GM19468 (cell line): ENCODE results near the gene PRR15.

Source experiments
- ATAC-seq: cut with Tn5 transposase; IDR thresholded peaks from one replicate; pipeline ENCODE4 v1.9.1; 2021; ENCODE audit warnings: mild to moderate bottlenecking, moderate library complexity, moderate number of reproducible peaks; ENCODE audit not compliant: unreplicated experiment; ENCODE audit errors: extremely low read depth

The PRR15 gene

DNA sequence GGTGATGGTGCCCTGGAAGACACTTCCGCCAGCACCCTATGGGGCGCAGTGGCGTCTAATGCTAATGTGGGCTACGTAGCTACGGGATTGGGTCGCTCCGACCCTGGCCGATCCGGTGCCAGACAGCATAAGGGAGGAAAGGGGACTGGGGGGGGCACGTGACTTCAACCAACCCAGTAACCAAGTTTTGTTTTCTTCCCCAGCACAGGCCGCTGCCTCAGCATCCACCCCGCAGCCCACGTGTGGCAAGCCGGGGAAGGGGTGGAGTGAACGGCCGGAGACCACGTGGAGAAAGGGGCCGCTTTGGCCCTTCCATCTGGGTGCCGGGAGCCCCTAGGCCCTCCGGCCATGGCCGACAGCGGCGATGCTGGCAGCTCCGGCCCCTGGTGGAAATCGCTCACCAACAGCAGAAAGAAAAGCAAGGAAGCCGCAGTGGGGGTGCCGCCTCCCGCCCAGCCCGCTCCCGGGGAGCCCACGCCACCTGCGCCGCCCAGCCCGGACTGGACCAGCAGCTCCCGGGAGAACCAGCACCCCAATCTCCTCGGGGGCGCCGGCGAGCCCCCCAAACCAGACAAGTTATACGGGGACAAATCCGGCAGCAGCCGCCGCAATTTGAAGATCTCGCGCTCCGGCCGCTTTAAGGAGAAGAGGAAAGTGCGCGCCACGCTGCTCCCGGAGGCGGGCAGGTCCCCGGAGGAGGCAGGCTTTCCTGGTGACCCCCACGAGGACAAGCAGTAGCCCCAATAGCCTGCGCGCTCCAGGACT is 2.5 kb downstream of the PRR15 start:
- ATAC-seq, result no peak

DNA sequence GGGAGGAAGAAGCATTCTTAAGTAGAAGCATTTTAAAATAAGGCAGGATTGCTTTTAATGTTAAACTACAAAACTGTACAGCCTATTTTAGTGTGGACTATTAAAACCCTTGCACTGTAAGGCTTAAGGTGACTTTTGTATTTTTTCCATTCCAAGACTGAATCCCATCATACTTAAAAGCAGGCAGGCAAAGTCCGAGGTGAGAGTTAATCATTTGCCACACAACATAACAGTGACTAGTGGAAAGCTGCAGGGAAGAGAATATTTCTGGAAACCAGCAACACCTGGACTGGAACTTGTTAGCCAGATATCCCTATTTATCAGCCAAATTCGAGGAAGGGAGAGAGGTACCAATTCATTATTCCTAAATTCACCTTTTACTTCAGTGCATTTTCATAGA is 3.5 kb downstream of the PRR15 start:
- no peak for ATAC-seq

DNA sequence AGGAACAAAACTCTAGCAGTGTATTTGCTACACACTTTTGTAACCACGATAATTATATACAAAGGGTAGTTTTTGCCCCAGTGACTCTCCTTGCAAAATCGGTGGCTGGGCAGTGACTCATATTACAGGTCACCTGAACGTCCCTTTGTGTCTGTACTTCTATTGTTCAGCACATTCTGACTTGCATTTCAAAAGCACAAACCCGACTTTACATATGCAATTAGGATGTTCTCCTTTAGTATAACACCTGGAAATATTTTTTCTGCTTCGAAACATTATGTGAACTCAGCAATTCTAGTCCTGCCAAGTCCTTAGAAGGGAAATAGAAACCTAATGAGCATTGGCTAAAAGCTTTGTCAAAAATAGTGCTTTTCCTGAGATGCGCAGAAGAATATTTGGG is 6.0 kb downstream of the PRR15 start:
- no peak for ATAC-seq

DNA sequence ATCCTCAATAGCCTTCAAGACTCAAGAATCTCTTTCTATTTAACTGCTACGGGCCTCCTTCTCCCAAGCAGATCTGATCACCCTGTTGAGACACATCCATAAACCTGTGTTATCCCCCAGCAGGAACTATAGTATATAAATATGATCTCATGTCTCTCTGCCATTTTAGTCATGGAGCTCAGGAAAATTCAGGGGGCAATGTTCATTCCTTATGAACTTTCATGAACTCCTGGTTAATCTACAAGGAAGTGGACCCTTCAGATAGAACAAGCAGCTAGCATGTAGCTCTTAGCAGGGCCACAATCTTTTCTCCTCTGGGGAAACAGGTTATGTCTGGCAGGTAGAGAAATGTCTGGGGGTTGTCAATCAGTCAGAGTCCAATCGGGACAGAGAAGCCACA is 8.9 kb downstream of the PRR15 start:
- ATAC-seq, result no peak

DNA sequence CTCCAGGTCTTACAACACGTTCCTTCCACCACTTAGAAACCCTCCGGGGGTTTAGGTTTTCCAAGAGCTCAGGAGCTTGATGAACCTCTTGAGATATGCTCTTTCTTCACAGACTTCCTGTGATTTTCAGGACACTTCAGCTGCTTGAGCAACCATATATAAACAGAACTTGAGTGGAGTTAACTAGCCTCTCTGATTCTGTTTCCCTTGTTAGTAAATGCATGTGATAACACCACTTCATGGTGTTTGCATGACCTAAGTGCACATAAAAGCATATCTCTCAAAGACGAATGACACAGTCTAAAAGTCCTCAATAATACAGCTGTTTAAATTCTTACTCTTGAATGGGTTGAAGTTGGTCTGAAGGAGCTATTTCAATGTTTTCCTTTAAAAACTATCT is 9.9 kb downstream of the PRR15 start:
- ATAC-seq, result no peak

DNA sequence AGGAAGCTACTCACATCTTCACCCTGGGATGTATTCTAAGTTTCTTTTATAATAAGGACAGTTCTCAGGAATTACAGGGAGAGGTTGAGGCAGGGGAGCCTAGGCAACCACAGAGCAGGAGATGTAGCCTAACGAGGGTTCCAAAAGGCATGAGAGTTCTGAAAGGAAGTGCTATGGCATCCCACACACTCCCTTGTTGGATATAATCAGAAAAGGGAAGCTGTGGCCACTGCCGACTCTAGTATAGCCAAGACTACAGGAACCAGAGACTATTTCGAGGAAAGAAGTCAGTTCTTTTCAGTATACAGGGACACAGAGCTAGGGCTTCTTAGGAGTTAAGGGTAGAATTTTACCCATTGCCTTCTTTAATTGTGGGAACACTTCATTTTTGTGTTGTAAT is 11.0 kb downstream of the PRR15 start:
- ATAC-seq, result no peak

DNA sequence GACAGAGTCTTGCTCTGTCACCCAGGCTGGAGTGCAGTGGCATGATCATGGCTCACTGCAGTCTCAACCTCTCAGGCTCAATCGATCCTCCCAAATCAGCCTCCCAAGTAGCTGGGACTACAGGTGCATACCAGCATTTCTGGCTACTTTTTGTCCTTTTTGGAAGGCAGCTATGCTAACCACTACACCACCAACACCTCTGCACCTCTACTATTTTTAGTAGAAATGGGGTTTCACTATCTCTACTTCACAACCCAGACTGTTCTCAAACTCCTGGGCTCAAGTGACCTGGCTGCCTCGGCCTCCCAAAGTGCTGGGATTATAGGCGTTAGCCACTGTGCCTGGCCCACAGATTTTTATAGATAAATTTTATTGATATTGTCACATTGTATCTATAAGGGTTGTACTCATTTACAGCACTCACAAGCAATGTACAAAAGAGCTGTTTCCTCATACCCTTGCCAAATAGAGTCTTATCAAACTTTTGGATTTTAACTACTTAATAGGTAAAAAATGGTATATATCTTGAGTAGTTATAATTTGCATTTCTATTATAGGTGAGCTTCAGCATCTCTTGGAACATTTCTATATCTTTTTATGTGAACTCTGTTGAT is 23.7 kb downstream of the PRR15 start:
- ATAC-seq, result no peak

DNA sequence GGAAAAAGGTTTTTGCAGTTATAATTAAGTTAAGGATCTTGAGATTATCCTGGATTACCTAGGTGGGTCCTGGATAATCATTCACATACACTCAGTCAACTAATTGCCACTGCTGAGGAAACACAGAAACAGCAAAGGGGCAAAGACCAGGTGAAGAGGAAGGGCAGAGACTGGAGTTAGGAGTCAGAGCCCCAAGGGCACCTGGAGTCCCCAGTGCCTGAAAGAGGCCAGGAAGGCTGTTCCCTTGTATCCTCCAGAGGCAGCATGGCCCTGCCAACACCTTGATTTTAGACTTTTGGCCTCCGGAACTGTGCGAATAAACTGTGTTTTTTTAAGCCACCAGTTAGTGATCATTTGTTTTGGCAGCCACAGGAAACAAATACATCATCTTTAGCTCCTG is 24.6 kb downstream of the PRR15 start:
- no peak for ATAC-seq

DNA sequence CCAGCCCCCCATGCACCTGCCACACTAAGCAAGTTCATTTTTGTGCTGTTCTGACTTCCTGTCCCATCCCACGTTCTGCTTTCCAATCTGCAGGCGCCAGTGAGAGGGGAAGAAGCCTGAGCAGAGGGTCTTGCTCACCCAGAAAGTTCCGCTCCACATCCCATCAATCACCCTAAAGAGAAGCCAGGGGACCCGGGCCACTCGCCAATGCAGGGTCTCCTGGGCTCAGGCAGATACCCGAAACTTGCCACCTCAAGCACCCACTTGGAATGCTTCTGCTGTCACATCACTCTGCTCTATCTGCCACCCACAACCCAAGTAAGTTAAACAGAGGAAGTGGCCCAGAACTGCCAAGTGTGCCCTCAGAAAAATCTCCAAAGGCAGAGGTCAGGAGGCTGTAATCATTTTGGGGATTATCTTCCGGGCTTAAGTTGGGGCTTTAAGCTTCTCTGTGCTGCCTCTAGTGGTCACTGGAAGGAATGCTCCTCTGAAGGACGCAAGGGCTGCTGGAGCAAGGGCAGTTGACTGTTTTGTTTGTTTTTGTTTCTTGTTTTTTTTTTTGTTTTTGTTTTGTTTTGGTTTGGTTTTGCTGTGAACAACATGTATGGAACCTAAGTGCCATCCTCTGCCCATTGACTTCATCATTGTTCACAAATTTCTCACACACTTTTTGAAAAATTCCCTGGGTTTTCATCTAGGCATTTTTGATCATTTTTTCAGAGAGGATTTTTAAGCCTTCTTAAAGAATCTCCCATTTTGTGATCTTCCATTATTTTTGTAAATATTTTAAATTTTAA is 25.5 kb downstream of the PRR15 start:
- ATAC-seq, result peak; percentile 55

DNA sequence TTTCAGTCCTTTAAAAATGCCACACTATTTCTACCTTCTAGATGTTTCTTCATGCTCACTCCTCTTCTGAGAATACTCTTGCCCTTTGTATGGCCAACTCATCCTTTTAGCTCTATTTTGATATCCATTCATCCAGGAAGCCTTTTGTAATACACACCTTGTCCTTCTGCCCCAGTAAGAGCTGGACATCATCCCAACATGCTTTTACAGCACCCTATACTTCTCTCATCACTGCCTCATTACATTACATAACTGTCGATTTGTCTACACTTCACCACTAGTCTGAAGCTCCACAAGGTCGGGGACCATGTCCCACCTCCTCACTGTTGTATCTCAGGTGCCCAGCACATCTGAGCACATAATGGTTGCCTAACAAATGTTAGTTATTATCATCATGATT is 29.2 kb downstream of the PRR15 start:
- no peak for ATAC-seq

DNA sequence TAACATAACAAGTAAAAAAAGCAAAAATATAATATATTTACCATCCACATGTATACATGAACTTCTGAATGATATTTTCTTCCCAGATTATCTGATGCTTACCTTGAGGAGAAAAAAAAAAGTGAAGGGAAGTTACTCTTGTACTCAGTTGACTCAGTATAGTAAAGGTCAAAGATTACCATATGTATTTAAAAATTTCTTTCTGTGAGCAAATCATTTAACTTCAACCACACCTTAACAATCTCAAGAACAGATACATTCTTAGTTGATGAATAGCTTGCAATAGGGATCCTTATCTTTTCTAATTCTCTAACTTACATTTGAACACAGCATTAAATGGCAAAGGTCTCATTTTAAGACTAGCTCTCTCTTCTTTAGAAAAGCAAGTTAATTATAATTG is 29.8 kb downstream of the PRR15 start:
- ATAC-seq, result no peak

DNA sequence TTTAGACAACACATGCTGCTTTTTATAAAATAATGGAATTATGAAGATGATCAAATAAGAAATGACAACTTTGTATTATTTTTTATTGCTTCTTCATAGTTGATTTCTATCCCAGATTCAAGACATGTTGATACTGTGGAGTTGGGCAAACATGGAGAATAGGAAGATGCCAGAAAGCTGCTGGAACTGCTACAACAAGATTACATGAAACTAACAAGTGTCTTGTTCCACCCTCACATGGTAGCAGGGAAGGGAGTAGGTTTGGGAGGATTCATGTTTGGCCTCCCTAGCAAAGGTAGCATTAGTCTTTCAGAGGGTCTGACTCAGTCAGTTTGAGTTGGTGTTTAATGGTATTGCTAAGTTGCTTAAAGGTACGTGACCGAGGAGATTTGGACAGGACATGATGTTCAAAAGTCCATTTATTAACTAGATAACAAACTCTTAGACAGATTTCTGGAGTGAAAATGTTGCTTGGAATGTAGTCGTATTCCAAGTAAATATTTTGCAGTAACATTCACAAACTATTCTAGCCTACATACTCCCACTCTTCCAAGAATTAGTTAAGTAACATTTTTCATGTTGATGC is 33.1 kb downstream of the PRR15 start:
- no peak for ATAC-seq

DNA sequence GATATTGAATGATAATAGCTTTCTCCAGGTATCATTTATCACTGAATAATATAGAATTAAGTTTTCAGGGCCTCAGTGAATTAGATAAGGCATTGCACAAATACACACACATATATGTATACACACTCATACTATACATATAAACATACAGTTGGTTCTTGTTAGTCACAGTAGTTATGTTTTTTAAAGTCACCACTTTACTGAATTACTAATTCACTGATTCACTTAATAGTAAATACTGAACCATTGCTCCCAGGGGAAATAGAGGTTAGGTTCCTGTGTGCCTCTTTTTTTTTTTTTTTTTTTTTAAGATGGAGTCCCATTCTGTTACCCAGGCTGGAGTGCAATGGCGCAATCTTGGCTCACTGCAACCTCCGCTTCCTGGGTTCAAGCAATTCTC is 33.6 kb downstream of the PRR15 start:
- ATAC-seq, result no peak

DNA sequence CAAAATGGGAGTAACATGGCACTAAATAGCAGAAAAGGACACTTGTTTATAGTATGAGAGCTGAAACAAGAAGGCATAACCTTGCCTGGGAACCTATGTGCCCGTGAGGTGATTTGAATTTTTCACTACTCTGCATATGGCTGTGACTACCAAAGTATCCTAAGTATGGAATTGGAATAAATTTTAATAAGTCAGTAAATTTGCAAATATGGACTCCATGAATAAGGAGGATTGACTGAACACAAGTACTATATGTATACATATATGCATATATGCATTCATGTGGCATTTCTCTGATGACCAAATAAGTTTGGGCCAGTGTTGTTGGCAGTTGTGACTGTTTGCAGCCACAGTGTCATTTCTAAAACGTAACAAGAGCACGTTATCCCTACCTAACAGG is 34.5 kb downstream of the PRR15 start:
- no peak for ATAC-seq

DNA sequence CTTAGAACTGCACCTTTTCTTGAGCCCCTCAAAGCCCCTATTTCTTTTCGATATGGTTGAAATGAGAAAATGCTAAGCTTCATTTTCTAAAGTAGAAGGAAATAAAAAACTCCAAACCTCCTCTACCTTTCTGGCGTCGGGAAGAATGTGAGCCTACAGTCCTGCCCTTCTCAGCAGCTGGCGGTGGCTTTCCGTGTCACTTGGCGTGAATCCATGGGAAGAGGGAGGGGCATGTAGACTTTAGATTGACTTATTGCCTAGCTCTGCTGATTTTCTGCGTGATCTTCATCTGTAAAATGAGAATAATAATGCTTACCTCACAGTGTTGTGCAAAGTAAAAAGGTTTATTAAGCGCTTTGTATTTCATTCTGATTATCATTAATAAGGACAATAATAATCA is 35.0 kb downstream of the PRR15 start:
- no peak for ATAC-seq

DNA sequence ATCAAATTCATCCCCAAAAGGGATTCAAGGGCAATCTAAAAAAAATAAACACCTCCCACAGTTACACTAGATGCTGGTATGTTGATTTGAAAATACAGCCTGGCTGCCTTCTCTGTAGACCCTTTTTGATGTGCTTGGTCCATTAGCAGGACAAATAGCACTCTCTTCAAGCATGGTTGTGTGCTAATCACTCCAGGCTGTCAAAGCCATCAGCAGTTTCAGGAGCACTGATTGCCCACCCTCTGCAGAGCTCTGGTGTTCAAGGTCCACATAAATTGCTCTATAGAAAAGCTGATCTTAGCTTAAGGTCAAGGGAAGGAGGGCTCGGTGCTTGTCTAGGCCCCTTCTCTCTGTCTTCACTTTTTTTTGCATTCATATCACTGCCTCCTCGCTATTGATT is 35.4 kb downstream of the PRR15 start:
- ATAC-seq, result no peak

DNA sequence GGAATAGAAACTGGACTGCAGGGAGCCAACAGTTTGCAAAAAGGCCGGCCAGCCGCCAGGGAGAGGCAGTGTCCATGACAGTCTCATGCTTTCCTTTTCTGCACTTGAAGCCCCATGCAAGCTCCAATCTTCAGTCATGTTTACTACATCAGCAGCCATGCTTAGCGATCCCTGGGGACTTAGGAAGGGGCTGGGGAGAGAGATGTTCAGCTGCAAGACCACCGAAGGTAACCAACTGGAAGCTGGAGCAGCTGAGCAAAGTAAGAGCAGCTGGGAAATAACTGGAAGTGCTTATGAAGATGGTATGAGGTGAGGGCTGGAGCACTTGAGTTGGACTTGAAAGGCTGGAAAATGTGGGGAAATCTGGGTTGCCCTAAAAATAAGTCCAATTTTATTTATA is 37.0 kb downstream of the PRR15 start:
- ATAC-seq, result no peak

DNA sequence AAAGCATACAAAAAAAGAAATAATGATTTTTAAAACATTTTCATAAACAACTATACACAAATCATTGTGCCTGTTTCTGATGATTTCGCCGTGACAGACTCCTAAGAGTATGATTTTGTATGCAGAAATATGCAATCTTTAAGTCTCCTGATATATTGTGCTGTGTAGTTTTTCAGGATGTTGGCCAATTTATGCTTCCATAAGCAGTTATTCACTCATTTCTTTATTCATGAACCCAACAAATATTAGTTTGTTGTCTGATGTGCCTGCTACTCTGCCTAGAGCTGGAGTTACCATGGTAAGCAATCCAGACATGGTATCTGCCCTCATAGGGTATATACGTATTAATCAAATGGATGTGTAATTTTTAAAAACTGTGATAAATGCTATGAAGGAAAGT is 40.4 kb downstream of the PRR15 start:
- ATAC-seq, result no peak

DNA sequence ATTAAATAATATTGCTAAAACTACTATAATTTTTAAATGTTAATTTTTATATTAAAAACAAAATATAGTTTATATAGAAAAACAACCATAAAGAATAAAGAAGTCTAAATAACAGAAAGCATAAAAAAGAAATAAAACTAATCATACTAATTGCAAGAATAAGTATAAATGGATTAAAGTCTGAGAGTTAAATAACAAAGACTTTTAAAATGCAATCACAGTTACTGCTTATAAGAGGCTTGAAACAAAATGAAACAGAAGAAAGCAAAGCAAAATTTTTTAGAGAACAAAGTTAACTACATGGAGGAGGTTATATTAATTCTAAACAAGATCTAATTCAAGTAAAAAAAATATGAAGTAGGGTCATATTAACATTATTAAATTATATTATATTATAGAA is 41.1 kb downstream of the PRR15 start:
- no peak for ATAC-seq

DNA sequence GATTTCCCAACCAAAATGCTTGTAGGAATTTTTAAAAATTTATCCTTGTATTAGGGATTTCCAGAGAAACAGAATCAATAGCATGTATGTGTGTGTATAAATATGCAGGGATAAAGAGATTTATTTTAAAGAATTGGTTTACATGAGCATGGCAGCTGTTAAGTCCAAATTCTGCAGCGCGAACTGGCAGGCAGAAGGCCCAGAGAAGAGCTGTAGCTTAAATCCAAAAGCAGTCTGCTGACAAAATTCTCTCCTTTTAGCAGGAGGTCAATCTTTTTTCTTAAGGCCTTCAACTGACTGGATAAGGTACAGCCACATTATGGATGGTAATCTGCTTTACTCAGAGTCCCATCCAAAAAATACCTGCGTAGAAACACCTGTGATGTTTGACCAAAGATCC is 42.0 kb downstream of the PRR15 start:
- no peak for ATAC-seq

DNA sequence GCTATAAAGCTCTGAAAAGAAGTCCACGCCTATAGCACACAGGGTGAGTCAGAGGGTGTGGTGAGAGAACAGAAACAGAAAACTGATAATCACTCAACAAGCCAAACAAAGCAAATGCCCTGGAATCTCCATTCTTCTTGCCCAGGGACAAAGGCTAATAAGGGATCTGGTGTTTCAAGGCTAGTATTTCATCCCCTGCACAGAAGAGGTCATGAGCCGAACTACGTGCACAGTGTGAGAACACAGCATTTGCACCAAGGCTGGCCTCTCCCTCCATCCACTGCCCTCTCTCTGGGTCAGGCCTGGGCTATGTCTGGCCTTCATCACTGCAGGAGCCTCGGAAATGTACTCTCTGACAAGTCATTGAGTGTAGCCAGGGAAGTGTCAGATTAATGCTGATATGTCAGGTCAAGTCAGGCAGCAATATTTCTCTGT is 42.7 kb downstream of the PRR15 start:
- no peak for ATAC-seq
